ENCODE results near the gene OR51B6. TPM values are rescaled to one million over a fixed set of nuclear protein-coding genes. Genes with fewer than 3 reads are reported as not detected.
"Not testable (repeated sequence)": the region's sequence is repeated elsewhere in the genome, so short reads cannot be mapped to it uniquely, and the experiment has no call there.

Gene OR51B6
- total RNA-seq, 4 donors from 2014 or later = not detected

DNA sequence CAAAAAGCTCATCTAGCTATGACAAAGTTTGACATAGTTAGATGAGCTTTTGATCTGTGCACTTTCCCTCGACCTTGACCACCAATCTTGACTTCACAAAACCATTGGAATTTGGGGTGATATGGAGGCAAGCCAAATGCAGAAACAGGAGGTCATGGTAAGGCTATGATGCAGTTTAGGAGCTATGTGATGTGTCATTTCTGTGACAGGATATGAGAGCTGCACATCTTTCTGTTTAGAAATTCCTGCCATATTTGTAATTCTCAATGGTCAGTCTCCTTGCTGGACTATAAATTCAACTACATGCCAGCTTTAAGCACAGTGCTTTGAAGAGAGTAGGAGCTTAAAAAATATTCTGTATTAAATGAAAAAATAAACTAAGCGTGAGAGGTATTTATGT, 12.9 kb downstream of the OR51B6 start:
- intact Hi-C loops (cut with DNase I) = no loop called here
- no peak for TF ChIP-seq POLR2A (IDR thresholded peaks at IDR 0.05)
- TF ChIP-seq, protein P1, sequence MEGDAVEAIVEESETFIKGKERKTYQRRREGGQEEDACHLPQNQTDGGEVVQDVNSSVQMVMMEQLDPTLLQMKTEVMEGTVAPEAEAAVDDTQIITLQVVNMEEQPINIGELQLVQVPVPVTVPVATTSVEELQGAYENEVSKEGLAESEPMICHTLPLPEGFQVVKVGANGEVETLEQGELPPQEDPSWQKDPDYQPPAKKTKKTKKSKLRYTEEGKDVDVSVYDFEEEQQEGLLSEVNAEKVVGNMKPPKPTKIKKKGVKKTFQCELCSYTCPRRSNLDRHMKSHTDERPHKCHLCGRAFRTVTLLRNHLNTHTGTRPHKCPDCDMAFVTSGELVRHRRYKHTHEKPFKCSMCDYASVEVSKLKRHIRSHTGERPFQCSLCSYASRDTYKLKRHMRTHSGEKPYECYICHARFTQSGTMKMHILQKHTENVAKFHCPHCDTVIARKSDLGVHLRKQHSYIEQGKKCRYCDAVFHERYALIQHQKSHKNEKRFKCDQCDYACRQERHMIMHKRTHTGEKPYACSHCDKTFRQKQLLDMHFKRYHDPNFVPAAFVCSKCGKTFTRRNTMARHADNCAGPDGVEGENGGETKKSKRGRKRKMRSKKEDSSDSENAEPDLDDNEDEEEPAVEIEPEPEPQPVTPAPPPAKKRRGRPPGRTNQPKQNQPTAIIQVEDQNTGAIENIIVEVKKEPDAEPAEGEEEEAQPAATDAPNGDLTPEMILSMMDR (IDR thresholded peaks at IDR 0.05) = no peak
- no peaks in the 10 kb centered on the region for H3K27me3 ChIP-seq
- H3K4me1 ChIP-seq = no peaks in the 10 kb centered on the region
- no peaks in the 10 kb centered on the region for H3K36me3 ChIP-seq
- no peaks in the 10 kb centered on the region for H3K9me3 ChIP-seq
- 64 to 66% methylated on average over 2 of the region's 2 CpGs for WGBS, 2 donors
- no peak overlapping the region for H3K4me3 ChIP-seq (replicated peaks in 1 of 3)
- DNase-seq = no peak
- H3K27ac ChIP-seq = no peak overlapping the region

DNA sequence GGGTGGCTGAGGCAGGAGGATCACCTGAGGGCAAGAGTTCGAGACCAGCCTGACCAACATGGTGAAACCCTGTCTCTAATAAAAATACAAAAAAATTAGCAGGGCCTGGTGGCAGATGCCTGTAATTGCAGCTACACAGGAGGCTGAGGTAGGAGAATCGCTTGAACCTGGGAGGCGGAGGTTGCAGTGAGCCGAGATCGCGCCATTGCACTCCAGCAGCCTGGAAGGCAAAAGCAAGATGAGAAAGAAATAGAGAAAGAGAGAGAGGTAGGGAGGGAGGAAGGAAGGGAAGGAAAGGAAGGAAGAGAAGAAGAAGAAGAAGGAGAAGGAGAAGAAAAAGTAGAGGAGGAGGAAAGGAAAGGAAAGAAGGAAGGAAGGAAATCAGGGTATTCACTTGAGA, 15.1 kb downstream of the OR51B6 start:
- H3K4me3 ChIP-seq (replicated peaks in 1 of 3); H3K4me1 ChIP-seq; H3K27me3 ChIP-seq; DNase-seq; H3K36me3 ChIP-seq; H3K27ac ChIP-seq; H3K9me3 ChIP-seq; intact Hi-C loops (cut with DNase I): not testable (repeated sequence)
- WGBS, 2 donors = 83 to 87% methylated on average over 6 of the region's 6 CpGs

DNA sequence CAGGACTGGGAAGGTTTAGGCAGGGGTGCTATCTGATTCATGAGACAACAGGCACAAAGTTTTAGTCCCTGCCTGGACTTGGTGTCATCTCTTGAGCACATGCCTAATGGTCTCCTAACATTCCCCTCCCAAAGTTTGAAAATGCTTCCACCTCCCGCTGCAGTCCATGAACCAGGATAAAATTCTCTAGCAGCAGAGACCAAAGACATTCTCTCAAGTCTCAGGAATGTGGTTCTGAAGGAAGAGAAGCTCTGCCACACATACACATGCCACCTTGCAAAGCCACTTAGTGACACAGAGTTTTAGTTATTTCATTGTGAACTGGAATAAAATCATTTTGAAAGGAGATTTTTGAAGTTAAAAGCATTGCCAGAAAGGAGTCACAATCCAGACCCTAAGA, 15.5 kb downstream of the OR51B6 start:
- WGBS, 2 donors = 41 to 70% methylated on average over 1 of the region's 1 CpG
- intact Hi-C loops (cut with DNase I) = no loop called here
- no peak for DNase-seq
- Histone ChIP-seq H3K27ac (no peak overlapping the region), H3K9me3 (no peaks in the 10 kb centered on the region), H3K4me3 (replicated peaks in 1 of 3) (no peak overlapping the region), H3K27me3 (no peaks in the 10 kb centered on the region), H3K4me1 (no peaks in the 10 kb centered on the region), H3K36me3 (no peaks in the 10 kb centered on the region)
- TF ChIP-seq POLR2A (IDR thresholded peaks at IDR 0.05) = no peak
- TF ChIP-seq, protein P1 (IDR thresholded peaks at IDR 0.05) = no peak

DNA sequence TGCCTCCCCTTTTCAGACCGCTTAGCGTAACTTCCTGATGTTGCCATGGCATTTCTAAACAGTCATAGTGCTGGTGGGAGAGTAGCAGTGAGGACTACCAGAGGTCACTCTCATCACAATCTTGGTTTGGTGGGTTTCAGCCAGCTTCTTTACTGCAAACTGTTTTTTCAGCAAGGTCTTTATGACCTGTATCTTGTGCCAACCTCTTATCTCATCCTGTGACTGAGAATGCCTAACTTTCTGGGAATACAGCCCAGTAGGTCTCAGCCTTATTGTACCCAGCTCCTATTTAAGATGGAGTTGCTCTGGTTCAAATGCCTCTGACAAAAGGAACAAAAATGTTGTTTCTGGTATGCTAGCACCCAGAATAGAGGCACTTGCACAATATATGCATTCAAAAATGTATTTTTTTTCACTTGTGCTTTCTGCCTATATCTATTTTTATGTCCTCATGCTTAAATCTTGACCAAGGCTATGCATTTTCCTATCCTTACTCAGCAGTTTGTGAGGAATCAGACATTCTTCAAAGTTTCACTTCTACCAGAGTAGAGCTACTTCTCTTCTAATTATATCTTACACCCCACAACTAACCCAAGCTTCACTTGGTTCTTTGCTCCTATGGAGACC, 16.3 kb downstream of the OR51B6 start:
- no peaks in the 10 kb centered on the region for H3K4me1 ChIP-seq
- H3K27ac ChIP-seq = no peak overlapping the region
- no peak overlapping the region for H3K4me3 ChIP-seq (replicated peaks in 1 of 3)
- DNase-seq = no peak
- intact Hi-C loops (cut with DNase I) = no loop called here
- H3K9me3 ChIP-seq = no peaks in the 10 kb centered on the region
- TF ChIP-seq POLR2A (IDR thresholded peaks at IDR 0.05) = no peak
- TF ChIP-seq, protein P1 (IDR thresholded peaks at IDR 0.05) = no peak
- no peaks in the 10 kb centered on the region for H3K36me3 ChIP-seq
- 72 to 83% methylated on average over 2 of the region's 2 CpGs for WGBS, 2 donors
- no peaks in the 10 kb centered on the region for H3K27me3 ChIP-seq

DNA sequence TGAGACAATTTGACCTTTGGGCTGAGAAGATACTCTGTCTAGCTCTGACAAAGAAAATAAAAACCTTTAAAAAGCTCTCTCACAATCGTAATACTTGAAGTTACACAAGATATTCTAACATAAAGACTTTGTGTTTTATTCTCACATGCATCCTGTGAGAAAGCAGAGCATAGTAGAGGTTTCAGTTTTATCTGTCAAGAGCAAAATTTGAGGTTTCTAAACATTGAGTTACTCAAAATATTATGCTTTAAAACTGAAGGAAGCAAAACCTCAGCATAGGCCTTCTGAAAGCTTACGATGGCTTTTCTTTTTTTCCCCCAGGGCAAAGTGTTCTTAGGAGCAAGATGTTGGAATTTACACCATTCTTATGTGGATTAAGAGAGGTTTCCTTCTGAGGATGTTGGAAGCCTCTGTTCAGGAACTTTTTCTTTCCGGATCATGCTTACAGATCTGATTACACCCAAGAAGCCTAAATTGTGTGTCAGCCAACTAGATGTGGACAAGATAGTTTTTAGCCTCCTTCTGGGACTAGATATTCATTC, 17.3 kb downstream of the OR51B6 start:
- Histone ChIP-seq H3K4me3 (replicated peaks in 1 of 3) (no peak overlapping the region), H3K36me3 (no peaks in the 10 kb centered on the region), H3K27ac (no peak overlapping the region), H3K4me1 (no peaks in the 10 kb centered on the region), H3K27me3 (no peaks in the 10 kb centered on the region), H3K9me3 (no peaks in the 10 kb centered on the region)
- no peak for DNase-seq
- intact Hi-C loops (cut with DNase I) = no loop called here
- no peak for TF ChIP-seq POLR2A (IDR thresholded peaks at IDR 0.05)
- TF ChIP-seq, protein P1 (IDR thresholded peaks at IDR 0.05) = no peak
- WGBS, 2 donors = 60 to 64% methylated on average over 3 of the region's 3 CpGs
